H1 (cell line): Measurements from ENCODE around the gene TM7SF3. TPM values are rescaled to one million over a fixed set of nuclear protein-coding genes. Genes with fewer than 3 reads are reported as not detected.

Experiments
- KDM4A ChIP-seq: IDR thresholded peaks from one replicate; pipeline ENCODE4 v1.7.1; 2012; ENCODE audit warnings: low read depth, mild to moderate bottlenecking, moderate library complexity, low read length, inconsistent platforms; ENCODE audit not compliant: severe bottlenecking
- TEAD4 ChIP-seq: IDR thresholded peaks from 2 replicates; pipeline ENCODE4 v1.6.1; 2012; ENCODE audit warnings: low read depth, low read length, inconsistent platforms, mixed read lengths
- polyA plus RNA-seq, 7 experiments: library from polyadenylated mRNA; depleted of rRNA in 3 of 7; stranded (reverse) in 5 of 7; unstranded in 2 of 7; fragments of >200 nt in 5 of 7; fragments of 200-250 nt in 2 of 7; gene quantifications; 1 replicate in 5 of 7; 2 replicates in 1 of 7; 4 replicates in 1 of 7; pipeline versions ENCODE4 v1.2.1 to v1.2.3, GENCODE V29; 2011 to 2013; ENCODE audit warnings: missing spikeins in 2 of 7, mixed read lengths in 2 of 7
- total RNA-seq: library from RNA; stranded (reverse); fragmentation: NEBNext Ultra II Directional; extraction: Animal tissue kit (Norgen Biotek cat#: 25700); gene quantifications from 2 replicates; pipeline ENCODE4 v1.2.1, GENCODE V29; 2021
- TF ChIP-seq, protein P1 (sequence below): fragments of 300-600 bp; sonication (generic); IDR thresholded peaks from 2 replicates; pipeline ENCODE4 v1.7.1; 2012; ENCODE audit warnings: low read length, moderate library complexity, mild to moderate bottlenecking, inconsistent platforms; ENCODE audit not compliant: insufficient replicate concordance

Gene TM7SF3
- total and polyA plus RNA-seq, 2 of the 8 experiments (the other 6 are each of a cell fraction or from before 2014, with no cell fraction given) = 57.9 to 77.2 TPM

DNA sequence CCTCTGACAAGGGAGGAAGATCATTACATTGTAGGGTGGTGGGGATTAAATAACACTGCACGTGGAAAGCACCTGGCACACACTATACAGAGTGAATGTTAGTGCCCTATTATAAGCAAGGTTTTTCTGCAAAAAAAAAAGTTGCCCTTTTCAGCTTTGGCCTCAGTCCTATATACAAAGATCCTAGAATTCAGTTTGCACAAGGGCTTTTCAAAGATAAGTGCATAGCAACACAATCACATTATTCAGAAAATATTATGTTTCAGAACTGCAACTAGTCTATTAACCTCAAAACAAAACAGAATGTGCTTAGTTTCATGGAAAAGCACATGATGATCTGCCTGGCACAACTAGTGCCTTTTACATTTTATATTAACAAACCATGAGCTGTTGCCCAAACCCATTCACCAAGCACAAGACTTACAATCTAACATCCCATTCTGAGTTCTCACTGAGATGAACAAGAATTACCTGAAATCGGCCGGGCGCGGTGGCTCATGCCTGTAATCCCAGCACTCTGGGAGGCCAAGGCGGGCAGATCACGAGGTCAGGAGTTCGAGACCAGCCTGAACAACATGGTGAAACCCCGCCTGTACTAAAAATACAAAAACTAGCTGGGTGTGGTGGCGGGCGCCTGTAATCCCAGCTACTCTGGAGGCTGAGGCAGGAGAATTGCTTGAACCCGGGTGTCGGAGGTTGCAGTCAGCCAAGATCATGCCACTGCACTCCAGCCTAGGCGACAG lies 1.8 kb downstream of the TM7SF3 start (continued):
- TF ChIP-seq, protein P1, sequence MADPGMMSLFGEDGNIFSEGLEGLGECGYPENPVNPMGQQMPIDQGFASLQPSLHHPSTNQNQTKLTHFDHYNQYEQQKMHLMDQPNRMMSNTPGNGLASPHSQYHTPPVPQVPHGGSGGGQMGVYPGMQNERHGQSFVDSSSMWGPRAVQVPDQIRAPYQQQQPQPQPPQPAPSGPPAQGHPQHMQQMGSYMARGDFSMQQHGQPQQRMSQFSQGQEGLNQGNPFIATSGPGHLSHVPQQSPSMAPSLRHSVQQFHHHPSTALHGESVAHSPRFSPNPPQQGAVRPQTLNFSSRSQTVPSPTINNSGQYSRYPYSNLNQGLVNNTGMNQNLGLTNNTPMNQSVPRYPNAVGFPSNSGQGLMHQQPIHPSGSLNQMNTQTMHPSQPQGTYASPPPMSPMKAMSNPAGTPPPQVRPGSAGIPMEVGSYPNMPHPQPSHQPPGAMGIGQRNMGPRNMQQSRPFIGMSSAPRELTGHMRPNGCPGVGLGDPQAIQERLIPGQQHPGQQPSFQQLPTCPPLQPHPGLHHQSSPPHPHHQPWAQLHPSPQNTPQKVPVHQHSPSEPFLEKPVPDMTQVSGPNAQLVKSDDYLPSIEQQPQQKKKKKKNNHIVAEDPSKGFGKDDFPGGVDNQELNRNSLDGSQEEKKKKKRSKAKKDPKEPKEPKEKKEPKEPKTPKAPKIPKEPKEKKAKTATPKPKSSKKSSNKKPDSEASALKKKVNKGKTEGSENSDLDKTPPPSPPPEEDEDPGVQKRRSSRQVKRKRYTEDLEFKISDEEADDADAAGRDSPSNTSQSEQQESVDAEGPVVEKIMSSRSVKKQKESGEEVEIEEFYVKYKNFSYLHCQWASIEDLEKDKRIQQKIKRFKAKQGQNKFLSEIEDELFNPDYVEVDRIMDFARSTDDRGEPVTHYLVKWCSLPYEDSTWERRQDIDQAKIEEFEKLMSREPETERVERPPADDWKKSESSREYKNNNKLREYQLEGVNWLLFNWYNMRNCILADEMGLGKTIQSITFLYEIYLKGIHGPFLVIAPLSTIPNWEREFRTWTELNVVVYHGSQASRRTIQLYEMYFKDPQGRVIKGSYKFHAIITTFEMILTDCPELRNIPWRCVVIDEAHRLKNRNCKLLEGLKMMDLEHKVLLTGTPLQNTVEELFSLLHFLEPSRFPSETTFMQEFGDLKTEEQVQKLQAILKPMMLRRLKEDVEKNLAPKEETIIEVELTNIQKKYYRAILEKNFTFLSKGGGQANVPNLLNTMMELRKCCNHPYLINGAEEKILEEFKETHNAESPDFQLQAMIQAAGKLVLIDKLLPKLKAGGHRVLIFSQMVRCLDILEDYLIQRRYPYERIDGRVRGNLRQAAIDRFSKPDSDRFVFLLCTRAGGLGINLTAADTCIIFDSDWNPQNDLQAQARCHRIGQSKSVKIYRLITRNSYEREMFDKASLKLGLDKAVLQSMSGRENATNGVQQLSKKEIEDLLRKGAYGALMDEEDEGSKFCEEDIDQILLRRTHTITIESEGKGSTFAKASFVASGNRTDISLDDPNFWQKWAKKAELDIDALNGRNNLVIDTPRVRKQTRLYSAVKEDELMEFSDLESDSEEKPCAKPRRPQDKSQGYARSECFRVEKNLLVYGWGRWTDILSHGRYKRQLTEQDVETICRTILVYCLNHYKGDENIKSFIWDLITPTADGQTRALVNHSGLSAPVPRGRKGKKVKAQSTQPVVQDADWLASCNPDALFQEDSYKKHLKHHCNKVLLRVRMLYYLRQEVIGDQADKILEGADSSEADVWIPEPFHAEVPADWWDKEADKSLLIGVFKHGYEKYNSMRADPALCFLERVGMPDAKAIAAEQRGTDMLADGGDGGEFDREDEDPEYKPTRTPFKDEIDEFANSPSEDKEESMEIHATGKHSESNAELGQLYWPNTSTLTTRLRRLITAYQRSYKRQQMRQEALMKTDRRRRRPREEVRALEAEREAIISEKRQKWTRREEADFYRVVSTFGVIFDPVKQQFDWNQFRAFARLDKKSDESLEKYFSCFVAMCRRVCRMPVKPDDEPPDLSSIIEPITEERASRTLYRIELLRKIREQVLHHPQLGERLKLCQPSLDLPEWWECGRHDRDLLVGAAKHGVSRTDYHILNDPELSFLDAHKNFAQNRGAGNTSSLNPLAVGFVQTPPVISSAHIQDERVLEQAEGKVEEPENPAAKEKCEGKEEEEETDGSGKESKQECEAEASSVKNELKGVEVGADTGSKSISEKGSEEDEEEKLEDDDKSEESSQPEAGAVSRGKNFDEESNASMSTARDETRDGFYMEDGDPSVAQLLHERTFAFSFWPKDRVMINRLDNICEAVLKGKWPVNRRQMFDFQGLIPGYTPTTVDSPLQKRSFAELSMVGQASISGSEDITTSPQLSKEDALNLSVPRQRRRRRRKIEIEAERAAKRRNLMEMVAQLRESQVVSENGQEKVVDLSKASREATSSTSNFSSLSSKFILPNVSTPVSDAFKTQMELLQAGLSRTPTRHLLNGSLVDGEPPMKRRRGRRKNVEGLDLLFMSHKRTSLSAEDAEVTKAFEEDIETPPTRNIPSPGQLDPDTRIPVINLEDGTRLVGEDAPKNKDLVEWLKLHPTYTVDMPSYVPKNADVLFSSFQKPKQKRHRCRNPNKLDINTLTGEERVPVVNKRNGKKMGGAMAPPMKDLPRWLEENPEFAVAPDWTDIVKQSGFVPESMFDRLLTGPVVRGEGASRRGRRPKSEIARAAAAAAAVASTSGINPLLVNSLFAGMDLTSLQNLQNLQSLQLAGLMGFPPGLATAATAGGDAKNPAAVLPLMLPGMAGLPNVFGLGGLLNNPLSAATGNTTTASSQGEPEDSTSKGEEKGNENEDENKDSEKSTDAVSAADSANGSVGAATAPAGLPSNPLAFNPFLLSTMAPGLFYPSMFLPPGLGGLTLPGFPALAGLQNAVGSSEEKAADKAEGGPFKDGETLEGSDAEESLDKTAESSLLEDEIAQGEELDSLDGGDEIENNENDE = no peak
- TF ChIP-seq TEAD4 (no peak), KDM4A (no peak)
